ENCODE measurements around the gene KIF1A.

DNA sequence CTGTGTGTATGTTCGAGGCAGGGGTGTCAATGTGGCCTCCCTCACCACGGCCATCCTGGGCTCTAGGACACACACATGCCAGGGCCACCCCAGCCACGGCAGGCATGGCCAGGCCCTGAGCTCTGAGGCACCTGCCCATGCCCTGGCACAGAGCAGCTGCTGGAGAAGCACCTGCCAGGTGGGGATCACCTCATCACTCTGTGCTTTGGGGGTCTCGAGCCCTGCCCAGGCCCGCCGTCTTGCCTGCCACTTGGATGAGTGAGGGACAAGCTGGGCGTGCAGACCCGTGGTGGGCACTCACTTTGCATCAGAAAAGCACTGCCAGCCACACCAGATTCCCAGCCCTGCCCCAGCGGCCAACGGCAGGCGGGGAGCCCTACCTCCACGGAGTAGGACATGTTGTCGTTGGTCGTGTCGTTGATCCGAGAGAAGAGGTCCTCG lies 33.1 kb downstream of the KIF1A start:
- TF ChIP-seq, protein P1, sequence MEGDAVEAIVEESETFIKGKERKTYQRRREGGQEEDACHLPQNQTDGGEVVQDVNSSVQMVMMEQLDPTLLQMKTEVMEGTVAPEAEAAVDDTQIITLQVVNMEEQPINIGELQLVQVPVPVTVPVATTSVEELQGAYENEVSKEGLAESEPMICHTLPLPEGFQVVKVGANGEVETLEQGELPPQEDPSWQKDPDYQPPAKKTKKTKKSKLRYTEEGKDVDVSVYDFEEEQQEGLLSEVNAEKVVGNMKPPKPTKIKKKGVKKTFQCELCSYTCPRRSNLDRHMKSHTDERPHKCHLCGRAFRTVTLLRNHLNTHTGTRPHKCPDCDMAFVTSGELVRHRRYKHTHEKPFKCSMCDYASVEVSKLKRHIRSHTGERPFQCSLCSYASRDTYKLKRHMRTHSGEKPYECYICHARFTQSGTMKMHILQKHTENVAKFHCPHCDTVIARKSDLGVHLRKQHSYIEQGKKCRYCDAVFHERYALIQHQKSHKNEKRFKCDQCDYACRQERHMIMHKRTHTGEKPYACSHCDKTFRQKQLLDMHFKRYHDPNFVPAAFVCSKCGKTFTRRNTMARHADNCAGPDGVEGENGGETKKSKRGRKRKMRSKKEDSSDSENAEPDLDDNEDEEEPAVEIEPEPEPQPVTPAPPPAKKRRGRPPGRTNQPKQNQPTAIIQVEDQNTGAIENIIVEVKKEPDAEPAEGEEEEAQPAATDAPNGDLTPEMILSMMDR (IDR thresholded peaks at IDR 0.05; ENCODE audit: poor library complexity) = no peak
- no peak for TF ChIP-seq EZH2 (IDR thresholded peaks at IDR 0.05; ENCODE audit: borderline replicate concordance)

All from hepatocyte (in vitro differentiated cells).